IPS-20b (cell line): Measurements from ENCODE around the gene TNS3.

Experiments
- H3K27ac ChIP-seq: one replicate; pipeline ENCODE4 v1.5.1; 2013; ENCODE audit warnings: low read length
- H3K27me3 ChIP-seq: 2 replicates; pipeline ENCODE4 v1.6.1; 2013; ENCODE audit warnings: mild to moderate bottlenecking, low read length, inconsistent platforms; ENCODE audit not compliant: insufficient read depth
- H3K36me3 ChIP-seq: 2 replicates; pipeline ENCODE4 v1.6.1; 2013; ENCODE audit warnings: low read depth, mild to moderate bottlenecking, inconsistent platforms, low read length, moderate library complexity; ENCODE audit not compliant: insufficient read depth
- H3K4me1 ChIP-seq: 2 replicates; pipeline ENCODE4 v1.6.1; 2013; ENCODE audit warnings: mild to moderate bottlenecking, control low read depth, inconsistent platforms, low read length, moderate library complexity; ENCODE audit not compliant: insufficient read depth
- H3K4me3 ChIP-seq: 2 replicates; pipeline ENCODE4 v1.5.1; 2013; ENCODE audit warnings: mild to moderate bottlenecking, low read length, inconsistent platforms
- H3K9ac ChIP-seq: 2 replicates; pipeline ENCODE4 v1.6.1; 2013; ENCODE audit warnings: low read depth, mild to moderate bottlenecking, inconsistent platforms, low read length, moderate library complexity
- H3K9me3 ChIP-seq: 2 replicates; pipeline ENCODE4 v1.6.1; 2013; ENCODE audit warnings: mild to moderate bottlenecking, low read depth, low read length, inconsistent platforms; ENCODE audit not compliant: insufficient read depth

The TNS3 gene

DNA sequence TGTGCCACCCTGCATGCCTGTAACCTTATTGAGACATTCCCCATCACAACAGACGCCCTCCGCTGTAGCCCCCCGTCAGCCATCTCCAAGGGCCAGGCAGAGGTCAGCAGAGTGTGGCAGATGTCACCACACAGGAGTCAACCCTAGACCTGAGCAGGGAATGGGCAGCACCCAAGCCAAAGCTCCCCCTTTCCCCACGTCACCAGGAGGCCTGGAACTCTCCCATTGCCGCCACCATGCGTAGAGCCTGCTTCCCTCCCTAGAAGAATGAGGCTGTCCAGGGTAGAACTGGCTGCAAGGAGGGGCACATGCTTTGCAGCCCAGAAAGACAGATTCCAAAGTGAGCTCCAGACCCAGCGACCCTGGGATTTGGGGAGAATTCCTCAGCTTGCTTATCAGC lies 342.9 kb downstream of the TNS3 start:
- Histone ChIP-seq H3K9me3 (no peaks in the 10 kb centered on the region), H3K9ac (no peak overlapping the region), H3K27ac (no peak overlapping the region), H3K4me3 (no peak overlapping the region), H3K27me3 (no peaks in the 10 kb centered on the region), H3K4me1 (no peaks in the 10 kb centered on the region), H3K36me3 (no peaks in the 10 kb centered on the region)

GRCh38 chr7:47236480-47237129 lies 345.3 kb downstream of the TNS3 start:
- no peak overlapping the region for H3K27ac ChIP-seq
- H3K9ac ChIP-seq = no peak overlapping the region
- no peaks in the 10 kb centered on the region for H3K27me3 ChIP-seq
- H3K4me3 ChIP-seq = no peak overlapping the region
- H3K4me1 ChIP-seq = no peaks in the 10 kb centered on the region
- H3K9me3 ChIP-seq = no peaks in the 10 kb centered on the region
- H3K36me3 ChIP-seq = no peaks in the 10 kb centered on the region

DNA sequence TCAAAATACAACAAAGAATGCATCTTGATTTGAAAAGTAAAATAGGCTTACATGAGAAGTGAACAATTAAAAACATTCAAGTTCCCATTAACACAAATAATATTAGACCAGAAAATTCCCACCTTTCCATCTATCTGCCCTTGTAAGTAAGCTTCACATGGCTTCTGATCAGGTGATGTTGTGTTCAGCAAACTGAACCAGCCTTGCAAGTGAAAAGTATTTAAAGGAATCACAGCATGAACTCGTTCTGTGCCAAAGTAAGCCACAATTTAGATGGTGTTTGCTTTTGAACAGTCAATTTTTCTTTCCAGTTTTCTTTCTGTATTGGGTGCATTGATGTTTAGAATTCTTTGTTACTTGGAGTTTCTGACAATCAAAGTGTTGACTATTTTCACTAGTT lies 347.9 kb downstream of the TNS3 start:
- no peaks in the 10 kb centered on the region for H3K36me3 ChIP-seq

DNA sequence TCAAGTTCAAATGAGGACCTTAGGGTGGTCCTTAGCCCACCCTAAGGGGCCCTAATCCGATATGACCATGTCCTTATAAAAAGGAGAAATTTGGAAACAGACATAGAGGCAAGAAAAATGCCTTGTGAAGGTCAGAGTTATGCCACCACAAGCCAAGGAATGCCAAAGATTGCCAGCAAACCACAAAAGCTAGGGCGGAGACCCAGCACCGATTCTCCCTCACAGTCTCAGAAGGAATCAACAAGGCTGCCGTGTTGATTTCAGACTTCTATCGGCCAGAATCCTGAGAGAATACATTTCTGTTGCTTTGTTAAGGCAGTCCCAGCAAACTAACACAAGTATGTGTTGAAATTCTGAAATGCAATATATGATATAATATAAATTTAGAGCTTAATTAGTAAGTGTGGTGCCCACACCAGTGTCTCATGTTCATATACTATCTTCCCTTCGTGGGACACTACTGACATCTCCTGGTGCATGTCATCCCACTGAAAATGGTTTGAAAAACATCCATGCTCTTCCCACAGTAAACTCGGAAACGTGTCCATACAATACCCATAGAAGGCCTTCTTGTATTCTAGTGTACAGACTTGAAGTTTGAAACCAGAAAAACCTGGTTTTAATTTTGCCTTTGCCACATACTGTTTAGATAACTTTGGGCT lies 349.0 kb downstream of the TNS3 start:
- Histone ChIP-seq H3K27ac (no peak overlapping the region), H3K4me1 (no peaks in the 10 kb centered on the region), H3K36me3 (no peaks in the 10 kb centered on the region)

More for the DNA sequence above, 347.9 kb downstream of the TNS3 start:
- no peak overlapping the region for H3K27ac ChIP-seq
- no peak overlapping the region for H3K9ac ChIP-seq
- H3K4me3 ChIP-seq = no peak overlapping the region
- no peaks in the 10 kb centered on the region for H3K27me3 ChIP-seq
- no peaks in the 10 kb centered on the region for H3K9me3 ChIP-seq
- H3K4me1 ChIP-seq = no peaks in the 10 kb centered on the region

GRCh38 chr7:47231627-47232026 lies 350.3 kb downstream of the TNS3 start:
- H3K27ac ChIP-seq = no peak overlapping the region
- H3K4me1 ChIP-seq = no peaks in the 10 kb centered on the region
- no peaks in the 10 kb centered on the region for H3K36me3 ChIP-seq
- H3K4me3 ChIP-seq = no peak overlapping the region
- H3K9ac ChIP-seq = no peak overlapping the region
- no peaks in the 10 kb centered on the region for H3K9me3 ChIP-seq
- H3K27me3 ChIP-seq = no peaks in the 10 kb centered on the region

More for the DNA sequence above, 349.0 kb downstream of the TNS3 start:
- no peak overlapping the region for H3K4me3 ChIP-seq
- no peak overlapping the region for H3K9ac ChIP-seq
- H3K9me3 ChIP-seq = no peaks in the 10 kb centered on the region
- no peaks in the 10 kb centered on the region for H3K27me3 ChIP-seq

GRCh38 chr7:47231032-47231431 lies 350.9 kb downstream of the TNS3 start:
- H3K27me3 ChIP-seq = no peaks in the 10 kb centered on the region
- H3K27ac ChIP-seq = no peak overlapping the region
- H3K9ac ChIP-seq = no peak overlapping the region
- no peaks in the 10 kb centered on the region for H3K9me3 ChIP-seq
- H3K36me3 ChIP-seq = no peaks in the 10 kb centered on the region
- H3K4me1 ChIP-seq = no peaks in the 10 kb centered on the region
- no peak overlapping the region for H3K4me3 ChIP-seq

DNA sequence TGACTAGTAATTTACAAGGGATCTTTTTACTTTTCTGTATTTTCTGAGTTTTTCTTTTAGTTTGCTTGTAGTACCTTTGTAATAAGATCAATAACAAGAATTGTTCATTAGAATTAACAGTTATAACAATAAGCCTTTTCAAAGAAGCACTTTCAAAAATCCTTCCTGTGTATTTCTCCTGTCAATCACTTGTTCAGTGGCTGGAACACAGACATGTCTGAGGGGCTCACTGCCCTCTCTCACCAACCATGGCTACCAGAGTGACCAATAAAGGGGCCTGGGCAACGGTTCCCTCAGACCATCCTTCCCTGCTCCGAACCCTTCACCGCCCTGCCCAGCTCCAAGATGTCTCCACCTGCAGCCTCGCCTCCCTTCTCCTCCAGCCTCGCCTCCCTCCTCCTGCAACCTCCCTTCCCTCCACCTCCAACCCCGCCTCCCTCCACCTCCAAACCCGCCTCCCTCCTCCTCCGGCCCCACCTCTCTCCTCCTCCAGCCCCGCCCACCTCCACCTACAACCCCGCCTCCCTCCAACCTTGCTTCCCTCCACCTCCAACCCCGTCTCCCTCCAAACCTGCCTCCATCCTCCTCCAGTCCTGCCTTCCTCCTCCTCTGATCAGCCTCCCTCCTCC lies 353.4 kb downstream of the TNS3 start:
- no peaks in the 10 kb centered on the region for H3K27me3 ChIP-seq
- H3K4me1 ChIP-seq = no peaks in the 10 kb centered on the region
- no peaks in the 10 kb centered on the region for H3K9me3 ChIP-seq
- no peak overlapping the region for H3K27ac ChIP-seq
- H3K36me3 ChIP-seq = no peaks in the 10 kb centered on the region
- no peak overlapping the region for H3K9ac ChIP-seq
- H3K4me3 ChIP-seq = no peak overlapping the region

GRCh38 chr7:47227762-47228177 lies 354.1 kb downstream of the TNS3 start:
- Histone ChIP-seq H3K27me3 (no peaks in the 10 kb centered on the region), H3K4me1 (no peaks in the 10 kb centered on the region), H3K9ac (no peak overlapping the region), H3K9me3 (no peaks in the 10 kb centered on the region), H3K4me3 (no peak overlapping the region), H3K36me3 (no peaks in the 10 kb centered on the region), H3K27ac (no peak overlapping the region)

DNA sequence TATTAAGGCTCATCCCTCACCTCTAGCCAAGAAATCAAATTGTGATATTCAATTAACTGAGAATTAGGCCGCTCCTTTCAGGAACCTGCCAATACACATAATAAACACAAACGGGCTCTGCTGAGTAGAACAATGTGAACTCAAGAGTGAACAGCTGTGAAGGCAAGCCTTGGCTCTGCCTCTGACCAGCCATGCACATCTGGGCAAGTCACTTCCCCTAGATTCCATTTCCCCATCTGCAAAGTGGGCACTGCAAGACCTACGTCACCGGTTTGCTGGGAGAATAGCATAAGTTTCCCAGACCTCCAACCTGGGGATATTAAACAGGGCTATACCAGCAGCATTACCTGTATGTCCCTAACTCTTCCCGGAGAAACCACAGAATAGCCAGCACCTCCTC lies 355.2 kb downstream of the TNS3 start:
- Histone ChIP-seq H3K4me3 (no peak overlapping the region), H3K9me3 (no peaks in the 10 kb centered on the region), H3K4me1 (no peaks in the 10 kb centered on the region), H3K36me3 (no peaks in the 10 kb centered on the region), H3K27me3 (no peaks in the 10 kb centered on the region), H3K27ac (no peak overlapping the region), H3K9ac (no peak overlapping the region)

GRCh38 chr7:47225387-47226131 lies 356.4 kb downstream of the TNS3 start:
- no peaks in the 10 kb centered on the region for H3K27me3 ChIP-seq
- no peaks in the 10 kb centered on the region for H3K36me3 ChIP-seq
- H3K9ac ChIP-seq = no peak overlapping the region
- no peaks in the 10 kb centered on the region for H3K4me1 ChIP-seq
- no peaks in the 10 kb centered on the region for H3K9me3 ChIP-seq
- H3K27ac ChIP-seq = no peak overlapping the region
- H3K4me3 ChIP-seq = no peak overlapping the region
